ENCODE measurements around the gene AP2B1.

The AP2B1 gene

GRCh38 chr17:35734396-35734795, 147.3 kb downstream of the AP2B1 start:
- no peak for TF ChIP-seq CTCF (conservative IDR thresholded peaks at IDR 0.05)
- no peak overlapping the region for H3K27ac ChIP-seq

- H3K27ac ChIP-seq = no peak overlapping the region
- no peak for TF ChIP-seq CTCF (conservative IDR thresholded peaks at IDR 0.05)
Observed at GRCh38 chr17:35735036-35735805, 148.1 kb downstream of the AP2B1 start.

GRCh38 chr17:35736236-35736635, 149.1 kb downstream of the AP2B1 start:
- TF ChIP-seq CTCF (conservative IDR thresholded peaks at IDR 0.05) = no peak
- H3K27ac ChIP-seq = no peak overlapping the region

GRCh38 chr17:35738519-35739133, 151.5 kb downstream of the AP2B1 start:
- no peak for TF ChIP-seq CTCF (conservative IDR thresholded peaks at IDR 0.05)
- H3K27ac ChIP-seq = no peak overlapping the region

GRCh38 chr17:35740216-35740615, 153.1 kb downstream of the AP2B1 start:
- no peak overlapping the region for H3K27ac ChIP-seq
- no peak for TF ChIP-seq CTCF (conservative IDR thresholded peaks at IDR 0.05)

GRCh38 chr17:35740997-35741931, 154.1 kb downstream of the AP2B1 start:
- peak; percentile 30; the same call in 1 of the 2 replicates for TF ChIP-seq CTCF (conservative IDR thresholded peaks at IDR 0.05)
- no peak overlapping the region for H3K27ac ChIP-seq

- no peak overlapping the region for H3K27ac ChIP-seq
- TF ChIP-seq CTCF (conservative IDR thresholded peaks at IDR 0.05) = no peak
Observed at GRCh38 chr17:35742496-35742895, 155.4 kb downstream of the AP2B1 start.

Data from VCaP (cell line).